Esophagus muscularis mucosa (tissue), 4 donors: Measurements from ENCODE around the gene RBM19. TPM values are rescaled to one million over a fixed set of nuclear protein-coding genes. Genes with fewer than 3 reads are reported as not detected.

Source experiments
- DNase-seq: peaks from one replicate; pipeline ENCODE4 v3.0.0-alpha.2; 2017; ENCODE audit errors: extremely low spot score
- H3K27ac ChIP-seq, 4 donors: fragments of 200-600 bp; sonication (generic); replicated peaks in 1 of 4; 1 replicate in 3 of 4; 2 replicates in 1 of 4; pipeline ENCODE4 v1.5.1; 2016 to 2019; ENCODE audit warnings: mild to moderate bottlenecking in 1 of 4
- H3K27me3 ChIP-seq, 4 donors: fragments of 200-600 bp; sonication (generic); one replicate each; pipeline versions ENCODE4 v1.5.1 to v1.6.0; 2016 to 2019
- H3K36me3 ChIP-seq, 4 donors: fragments of 200-600 bp; sonication (generic); one replicate each; pipeline ENCODE4 v1.5.1; 2016 to 2019
- H3K4me1 ChIP-seq, 4 donors: fragments of 200-600 bp; sonication (generic); one replicate each; pipeline ENCODE4 v1.5.1; 2016 to 2019
- H3K4me3 ChIP-seq, 4 donors: fragments of 200-600 bp; sonication (generic); 1 replicate in 2 of 4; 2 replicates in 2 of 4; pipeline ENCODE4 v1.5.1; 2016 to 2019; ENCODE audit warnings: mild to moderate bottlenecking in 4 of 4, moderate library complexity in 1 of 4
- H3K9me3 ChIP-seq, 4 donors: fragments of 200-600 bp; sonication (generic); 1 replicate in 3 of 4; 2 replicates in 1 of 4; pipeline ENCODE4 v1.5.1; 2016 to 2019
- EP300 ChIP-seq: sonication (generic); formaldehyde crosslinking; IDR thresholded peaks from one replicate; pipeline ENCODE4 v1.6.1; 2017; ENCODE audit warnings: antibody characterized with exemption
- POLR2A ChIP-seq: fragments of 450-650 bp; IDR thresholded peaks from one replicate; pipeline ENCODE4 v1.6.1; 2017; ENCODE audit warnings: antibody characterized with exemption, moderate library complexity, mild to moderate bottlenecking, low read depth
- POLR2AphosphoS5 ChIP-seq, 2 donors: sonication (generic); formaldehyde crosslinking; IDR thresholded peaks; one replicate each; pipeline ENCODE4 v1.6.1; 2017; ENCODE audit warnings: antibody characterized with exemption in 2 of 2
- WGBS: methylation state at CpG from one replicate; pipeline ENCODE4 v1.1.5; 2018; 5-methylcytosine and 5-hydroxymethylcytosine counted together
- intact Hi-C: fragments of 100-400 bp; cut with DNase I; formaldehyde crosslinking; loops from one replicate; pipeline ENCODE4 v1.15.1; 2023
- total RNA-seq, 4 donors: library from RNA; depleted of rRNA; stranded (reverse); fragments of >200 nt; gene quantifications; one replicate each; pipeline versions ENCODE4 v1.1.0 to v1.2.1, GENCODE V29; 2016
- TF ChIP-seq, protein P1 (sequence below), 3 experiments: fragments of 200-600 bp in 2 of 3; fragments of 450-650 bp in 1 of 3; sonication (generic) in 2 of 3; IDR thresholded peaks; one replicate each; pipeline ENCODE4 v1.5.1; 2017 to 2019; ENCODE audit warnings: antibody characterized with exemption in 3 of 3, mild to moderate bottlenecking in 2 of 3, moderate library complexity in 1 of 3

The RBM19 gene
- total RNA-seq, 4 donors from 2014 or later, result 26.7 to 40.0 (median 27.4) TPM

- Histone ChIP-seq H3K4me1 (peaks cover 0 to 21% (median 4%) of the 10 kb centered on the region in 4 donors), H3K36me3 (peaks cover 34 to 98% (median 70%) of the 10 kb centered on the region in 4 donors), H3K9me3 (no peaks in the 10 kb centered on the region), H3K27me3 (no peaks in the 10 kb centered on the region), H3K4me3 (no peak overlapping the region), H3K27ac (peak overlapping the region in 3 of 4 donors; percentile 36 to 49 (median 40))
- WGBS, result 82% methylated on average over 14 of the region's 14 CpGs
- TF ChIP-seq EP300 (no peak), POLR2AphosphoS5 (IDR thresholded peaks at IDR 0.05) (no peak), POLR2A (no peak)
- TF ChIP-seq, protein P1, sequence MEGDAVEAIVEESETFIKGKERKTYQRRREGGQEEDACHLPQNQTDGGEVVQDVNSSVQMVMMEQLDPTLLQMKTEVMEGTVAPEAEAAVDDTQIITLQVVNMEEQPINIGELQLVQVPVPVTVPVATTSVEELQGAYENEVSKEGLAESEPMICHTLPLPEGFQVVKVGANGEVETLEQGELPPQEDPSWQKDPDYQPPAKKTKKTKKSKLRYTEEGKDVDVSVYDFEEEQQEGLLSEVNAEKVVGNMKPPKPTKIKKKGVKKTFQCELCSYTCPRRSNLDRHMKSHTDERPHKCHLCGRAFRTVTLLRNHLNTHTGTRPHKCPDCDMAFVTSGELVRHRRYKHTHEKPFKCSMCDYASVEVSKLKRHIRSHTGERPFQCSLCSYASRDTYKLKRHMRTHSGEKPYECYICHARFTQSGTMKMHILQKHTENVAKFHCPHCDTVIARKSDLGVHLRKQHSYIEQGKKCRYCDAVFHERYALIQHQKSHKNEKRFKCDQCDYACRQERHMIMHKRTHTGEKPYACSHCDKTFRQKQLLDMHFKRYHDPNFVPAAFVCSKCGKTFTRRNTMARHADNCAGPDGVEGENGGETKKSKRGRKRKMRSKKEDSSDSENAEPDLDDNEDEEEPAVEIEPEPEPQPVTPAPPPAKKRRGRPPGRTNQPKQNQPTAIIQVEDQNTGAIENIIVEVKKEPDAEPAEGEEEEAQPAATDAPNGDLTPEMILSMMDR (IDR thresholded peaks at IDR 0.05), result no peak
- DNase-seq, result no peak
- intact Hi-C loops, result no loop called here
These were observed 33.5 kb downstream of the RBM19 start for GRCh38 chr12:113932381-113933196.

DNA sequence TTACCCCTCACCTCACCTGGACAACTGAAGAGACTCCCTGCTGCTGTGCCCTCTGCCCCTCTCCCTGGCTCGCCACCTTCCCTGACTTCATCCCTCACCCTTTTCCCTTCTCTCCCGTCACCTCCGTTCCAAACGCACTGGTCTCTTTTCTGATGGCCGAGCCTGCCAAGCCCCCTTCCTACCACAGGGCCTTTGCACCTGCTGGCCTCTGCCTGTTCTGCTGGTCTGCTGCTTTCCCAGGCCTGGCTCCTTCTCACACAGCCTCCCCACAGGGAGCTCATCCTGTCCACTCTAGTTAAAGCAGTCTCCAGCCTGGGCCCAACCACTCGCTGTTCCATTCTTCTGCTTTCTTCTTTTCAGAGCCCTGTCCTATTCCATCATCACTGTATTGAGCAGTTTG lies 34.6 kb downstream of the RBM19 start:
- Histone ChIP-seq H3K27me3 (no peaks in the 10 kb centered on the region), H3K36me3 (peaks cover 35 to 98% (median 67%) of the 10 kb centered on the region in 4 donors), H3K4me1 (peaks cover 0 to 21% (median 4%) of the 10 kb centered on the region in 4 donors), H3K9me3 (no peaks in the 10 kb centered on the region), H3K27ac (no peak overlapping the region), H3K4me3 (no peak overlapping the region)
- intact Hi-C loops, result no loop called here
- 97% methylated on average over 6 of the region's 6 CpGs for WGBS
- no peak for DNase-seq
- TF ChIP-seq EP300 (no peak), POLR2AphosphoS5 (IDR thresholded peaks at IDR 0.05) (no peak), POLR2A (no peak)
- TF ChIP-seq, protein P1 (IDR thresholded peaks at IDR 0.05), result no peak

GRCh38 chr12:113930249-113930648 lies 35.9 kb downstream of the RBM19 start:
- WGBS, result 89% methylated on average over 3 of the region's 4 CpGs
- peaks cover 36 to 98% (median 68%) of the 10 kb centered on the region in 4 donors for H3K36me3 ChIP-seq

GRCh38 chr12:113929312-113929989 lies 36.7 kb downstream of the RBM19 start:
- no peak overlapping the region for H3K27ac ChIP-seq
- H3K36me3 ChIP-seq, result peaks cover 43 to 98% (median 68%) of the 10 kb centered on the region in 4 donors
- no peaks in the 10 kb centered on the region for H3K27me3 ChIP-seq
- TF ChIP-seq POLR2AphosphoS5 (IDR thresholded peaks at IDR 0.05), result no peak
- TF ChIP-seq EP300, result no peak
- TF ChIP-seq POLR2A, result no peak
- TF ChIP-seq, protein P1 (IDR thresholded peaks at IDR 0.05), result no peak
- H3K4me1 ChIP-seq, result peaks cover 0 to 21% (median 4%) of the 10 kb centered on the region in 4 donors
- no peaks in the 10 kb centered on the region for H3K9me3 ChIP-seq
- no peak overlapping the region for H3K4me3 ChIP-seq
- no peak for DNase-seq
- 78% methylated on average over 5 of the region's 5 CpGs for WGBS
- intact Hi-C loops, result no loop called here

More at GRCh38 chr12:113930249-113930648, 35.9 kb downstream of the RBM19 start:
- H3K9me3 ChIP-seq, result no peaks in the 10 kb centered on the region
- H3K4me3 ChIP-seq, result no peak overlapping the region
- intact Hi-C loops, result no loop called here
- no peak for DNase-seq
- H3K4me1 ChIP-seq, result peaks cover 0 to 21% (median 4%) of the 10 kb centered on the region in 4 donors
- H3K27ac ChIP-seq, result no peak overlapping the region
- TF ChIP-seq, protein P1 (IDR thresholded peaks at IDR 0.05), result no peak
- TF ChIP-seq POLR2AphosphoS5 (IDR thresholded peaks at IDR 0.05) (no peak), EP300 (no peak), POLR2A (no peak)
- H3K27me3 ChIP-seq, result no peaks in the 10 kb centered on the region
